ENCODE measurements around the gene CHL1. TPM values are rescaled to one million over a fixed set of nuclear protein-coding genes. Genes with fewer than 3 reads are reported as not detected.

The CHL1 gene
- total RNA-seq, 1 donor from 2014 or later = not detected

GRCh38 chr3:414063-414462 is 217.5 kb downstream of the CHL1 start:
- H3K36me3 Mint-ChIP-seq (ENCODE audit: low read depth) = no peaks in the 10 kb centered on the region
- intact Hi-C loops (cut with micrococcal nuclease) = no loop called here
- no peaks in the 10 kb centered on the region for H3K27me3 Mint-ChIP-seq (ENCODE audit: low read depth)
- H3K27ac Mint-ChIP-seq = no peak overlapping the region
- no peaks in the 10 kb centered on the region for H3K9me3 Mint-ChIP-seq
- no peak for DNase-seq (ENCODE audit: low spot score)
- no peak overlapping the region for H3K4me3 Mint-ChIP-seq (ENCODE audit: low read depth)
- no peaks in the 10 kb centered on the region for H3K4me1 Mint-ChIP-seq (ENCODE audit: low read depth)

- intact Hi-C loops (cut with micrococcal nuclease) = no loop called here
- Mint-ChIP-seq H3K4me1 (ENCODE audit: low read depth) (no peaks in the 10 kb centered on the region), H3K27ac (no peak overlapping the region), H3K27me3 (ENCODE audit: low read depth) (no peaks in the 10 kb centered on the region), H3K4me3 (ENCODE audit: low read depth) (no peak overlapping the region), H3K36me3 (ENCODE audit: low read depth) (no peaks in the 10 kb centered on the region), H3K9me3 (no peaks in the 10 kb centered on the region)
- no peak for DNase-seq (ENCODE audit: low spot score)
These were observed 221.8 kb downstream of the CHL1 start for GRCh38 chr3:418239-418929.

GRCh38 chr3:420584-420983 is 224.0 kb downstream of the CHL1 start:
- Mint-ChIP-seq H3K4me3 (ENCODE audit: low read depth) (no peak overlapping the region), H3K9me3 (no peaks in the 10 kb centered on the region), H3K27ac (no peak overlapping the region), H3K27me3 (ENCODE audit: low read depth) (no peaks in the 10 kb centered on the region), H3K4me1 (ENCODE audit: low read depth) (no peaks in the 10 kb centered on the region), H3K36me3 (ENCODE audit: low read depth) (no peaks in the 10 kb centered on the region)
- intact Hi-C loops (cut with micrococcal nuclease) = no loop called here
- DNase-seq (ENCODE audit: low spot score) = no peak

- intact Hi-C loops (cut with micrococcal nuclease) = no loop called here
- no peaks in the 10 kb centered on the region for H3K9me3 Mint-ChIP-seq
- DNase-seq (ENCODE audit: low spot score) = no peak
- no peak overlapping the region for H3K27ac Mint-ChIP-seq
- no peaks in the 10 kb centered on the region for H3K36me3 Mint-ChIP-seq (ENCODE audit: low read depth)
- no peaks in the 10 kb centered on the region for H3K4me1 Mint-ChIP-seq (ENCODE audit: low read depth)
- no peaks in the 10 kb centered on the region for H3K27me3 Mint-ChIP-seq (ENCODE audit: low read depth)
- H3K4me3 Mint-ChIP-seq (ENCODE audit: low read depth) = no peak overlapping the region
These were observed 228.5 kb downstream of the CHL1 start for GRCh38 chr3:425079-425478.

- no peak for DNase-seq (ENCODE audit: low spot score)
- Mint-ChIP-seq H3K4me3 (ENCODE audit: low read depth) (no peak overlapping the region), H3K9me3 (no peaks in the 10 kb centered on the region), H3K27ac (no peak overlapping the region), H3K4me1 (ENCODE audit: low read depth) (no peaks in the 10 kb centered on the region), H3K36me3 (ENCODE audit: low read depth) (no peaks in the 10 kb centered on the region), H3K27me3 (ENCODE audit: low read depth) (no peaks in the 10 kb centered on the region)
- intact Hi-C loops (cut with micrococcal nuclease) = no loop called here
These were observed 229.5 kb downstream of the CHL1 start for GRCh38 chr3:426072-426471.

GRCh38 chr3:427128-427527 is 230.6 kb downstream of the CHL1 start:
- no peaks in the 10 kb centered on the region for H3K36me3 Mint-ChIP-seq (ENCODE audit: low read depth)
- no peaks in the 10 kb centered on the region for H3K4me1 Mint-ChIP-seq (ENCODE audit: low read depth)
- H3K27ac Mint-ChIP-seq = no peak overlapping the region
- no peak overlapping the region for H3K4me3 Mint-ChIP-seq (ENCODE audit: low read depth)
- no peaks in the 10 kb centered on the region for H3K9me3 Mint-ChIP-seq
- no peak for DNase-seq (ENCODE audit: low spot score)
- intact Hi-C loops (cut with micrococcal nuclease) = no loop called here
- H3K27me3 Mint-ChIP-seq (ENCODE audit: low read depth) = no peaks in the 10 kb centered on the region

GRCh38 chr3:430186-430585 is 233.6 kb downstream of the CHL1 start:
- no peaks in the 10 kb centered on the region for H3K36me3 Mint-ChIP-seq (ENCODE audit: low read depth)
- DNase-seq (ENCODE audit: low spot score) = no peak
- H3K27me3 Mint-ChIP-seq (ENCODE audit: low read depth) = no peaks in the 10 kb centered on the region
- no peaks in the 10 kb centered on the region for H3K9me3 Mint-ChIP-seq
- intact Hi-C loops (cut with micrococcal nuclease) = no loop called here
- no peak overlapping the region for H3K4me3 Mint-ChIP-seq (ENCODE audit: low read depth)
- H3K4me1 Mint-ChIP-seq (ENCODE audit: low read depth) = no peaks in the 10 kb centered on the region
- H3K27ac Mint-ChIP-seq = no peak overlapping the region

- no peak overlapping the region for H3K27ac Mint-ChIP-seq
- no peak overlapping the region for H3K4me3 Mint-ChIP-seq (ENCODE audit: low read depth)
- H3K4me1 Mint-ChIP-seq (ENCODE audit: low read depth) = no peaks in the 10 kb centered on the region
- H3K36me3 Mint-ChIP-seq (ENCODE audit: low read depth) = no peaks in the 10 kb centered on the region
- intact Hi-C loops (cut with micrococcal nuclease) = no loop called here
- H3K9me3 Mint-ChIP-seq = no peaks in the 10 kb centered on the region
- H3K27me3 Mint-ChIP-seq (ENCODE audit: low read depth) = no peaks in the 10 kb centered on the region
- DNase-seq (ENCODE audit: low spot score) = no peak
These were observed 238.6 kb downstream of the CHL1 start for GRCh38 chr3:435161-435560.

- no peak for DNase-seq (ENCODE audit: low spot score)
- H3K4me3 Mint-ChIP-seq (ENCODE audit: low read depth) = no peak overlapping the region
- H3K36me3 Mint-ChIP-seq (ENCODE audit: low read depth) = no peaks in the 10 kb centered on the region
- no peaks in the 10 kb centered on the region for H3K27me3 Mint-ChIP-seq (ENCODE audit: low read depth)
- intact Hi-C loops (cut with micrococcal nuclease) = no loop called here
- H3K27ac Mint-ChIP-seq = no peak overlapping the region
- no peaks in the 10 kb centered on the region for H3K4me1 Mint-ChIP-seq (ENCODE audit: low read depth)
- peaks cover 7% of the 10 kb centered on the region for H3K9me3 Mint-ChIP-seq
These were observed 239.5 kb downstream of the CHL1 start for GRCh38 chr3:436053-436452.

- Mint-ChIP-seq H3K4me3 (ENCODE audit: low read depth) (no peak overlapping the region), H3K27ac (no peak overlapping the region)
These were observed 244.3 kb downstream of the CHL1 start for GRCh38 chr3:440826-441225.

GRCh38 chr3:445960-446359 is 249.4 kb downstream of the CHL1 start:
- H3K27ac Mint-ChIP-seq = no peak overlapping the region
- H3K4me3 Mint-ChIP-seq (ENCODE audit: low read depth) = no peak overlapping the region
- intact Hi-C loops (cut with micrococcal nuclease) = no loop called here
- no peak for DNase-seq (ENCODE audit: low spot score)
- H3K4me1 Mint-ChIP-seq (ENCODE audit: low read depth) = no peaks in the 10 kb centered on the region
- no peaks in the 10 kb centered on the region for H3K36me3 Mint-ChIP-seq (ENCODE audit: low read depth)
- H3K27me3 Mint-ChIP-seq (ENCODE audit: low read depth) = no peaks in the 10 kb centered on the region
- H3K9me3 Mint-ChIP-seq = peaks cover 6% of the 10 kb centered on the region

More at GRCh38 chr3:440826-441225, 244.3 kb downstream of the CHL1 start:
- H3K4me1 Mint-ChIP-seq (ENCODE audit: low read depth) = no peaks in the 10 kb centered on the region
- H3K27me3 Mint-ChIP-seq (ENCODE audit: low read depth) = no peaks in the 10 kb centered on the region
- no peak for DNase-seq (ENCODE audit: low spot score)
- peaks cover 9% of the 10 kb centered on the region for H3K9me3 Mint-ChIP-seq
- intact Hi-C loops (cut with micrococcal nuclease) = no loop called here
- H3K36me3 Mint-ChIP-seq (ENCODE audit: low read depth) = no peaks in the 10 kb centered on the region

- Mint-ChIP-seq H3K4me3 (ENCODE audit: low read depth) (no peak overlapping the region), H3K27ac (no peak overlapping the region), H3K27me3 (ENCODE audit: low read depth) (no peaks in the 10 kb centered on the region), H3K9me3 (peaks cover 4% of the 10 kb centered on the region), H3K4me1 (ENCODE audit: low read depth) (no peaks in the 10 kb centered on the region), H3K36me3 (ENCODE audit: low read depth) (no peaks in the 10 kb centered on the region)
- no peak for DNase-seq (ENCODE audit: low spot score)
- intact Hi-C loops (cut with micrococcal nuclease) = no loop called here
These were observed 251.1 kb downstream of the CHL1 start for GRCh38 chr3:447671-448070.

- no peak overlapping the region for H3K27ac Mint-ChIP-seq
- H3K9me3 Mint-ChIP-seq = peaks cover 4% of the 10 kb centered on the region
- no peak overlapping the region for H3K4me3 Mint-ChIP-seq (ENCODE audit: low read depth)
- DNase-seq (ENCODE audit: low spot score) = no peak
- no peaks in the 10 kb centered on the region for H3K36me3 Mint-ChIP-seq (ENCODE audit: low read depth)
- intact Hi-C loops (cut with micrococcal nuclease) = no loop called here
- H3K4me1 Mint-ChIP-seq (ENCODE audit: low read depth) = no peaks in the 10 kb centered on the region
- H3K27me3 Mint-ChIP-seq (ENCODE audit: low read depth) = no peaks in the 10 kb centered on the region
These were observed 253.1 kb downstream of the CHL1 start for GRCh38 chr3:449711-450110.

- no peaks in the 10 kb centered on the region for H3K9me3 Mint-ChIP-seq
- H3K4me1 Mint-ChIP-seq (ENCODE audit: low read depth) = no peaks in the 10 kb centered on the region
- intact Hi-C loops (cut with micrococcal nuclease) = no loop called here
- no peak for DNase-seq (ENCODE audit: low spot score)
- no peaks in the 10 kb centered on the region for H3K27me3 Mint-ChIP-seq (ENCODE audit: low read depth)
- H3K27ac Mint-ChIP-seq = no peak overlapping the region
- H3K4me3 Mint-ChIP-seq (ENCODE audit: low read depth) = no peak overlapping the region
- H3K36me3 Mint-ChIP-seq (ENCODE audit: low read depth) = no peaks in the 10 kb centered on the region
These were observed 255.7 kb downstream of the CHL1 start for GRCh38 chr3:452221-452620.

Measured in activated T-helper 2 cell treated with anti-CD3 and anti-CD28 coated beads, Interferon-gamma antibody, Interleukin-2, Interleukin-4, amounts not matched to agents 10 μg/mL and 5 μg/mL and 100 μg/mL, durations not matched to agents 14 hours and 24 hours and 36 hours (primary cell).